Left forelimb (tissue), 1 donor: Measurements from ENCODE around the gene EPB41L4B.
"Not testable (repeated sequence)": the region's sequence is repeated elsewhere in the genome, so short reads cannot be mapped to it uniquely, and the experiment has no call there.

Experiments used
- DNase-seq: peaks from one replicate; pipeline ENCODE4 v3.0.0-alpha.2; 2018; ENCODE audit warnings: low spot score

EPB41L4B gene

DNA sequence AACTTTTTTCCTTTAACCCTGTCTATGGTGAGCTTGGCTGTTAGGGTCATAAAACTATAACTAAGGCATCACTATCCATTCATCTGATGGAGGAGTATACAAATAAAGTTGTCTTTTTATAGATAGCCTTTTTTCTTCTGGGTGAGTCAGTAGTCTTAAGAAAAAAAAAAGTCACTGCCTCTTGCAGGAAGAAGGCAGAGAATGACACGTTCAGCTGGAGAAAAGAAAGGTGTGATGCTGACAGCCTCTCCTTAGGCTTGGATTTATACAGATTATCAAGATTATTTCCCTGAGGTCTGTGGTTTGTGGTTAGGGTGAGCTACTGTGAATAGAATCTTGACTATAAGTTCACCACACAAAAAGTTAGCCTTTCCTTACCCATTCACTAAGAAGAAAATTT, 23.0 kb downstream of the EPB41L4B start:
- no peak for DNase-seq

DNA sequence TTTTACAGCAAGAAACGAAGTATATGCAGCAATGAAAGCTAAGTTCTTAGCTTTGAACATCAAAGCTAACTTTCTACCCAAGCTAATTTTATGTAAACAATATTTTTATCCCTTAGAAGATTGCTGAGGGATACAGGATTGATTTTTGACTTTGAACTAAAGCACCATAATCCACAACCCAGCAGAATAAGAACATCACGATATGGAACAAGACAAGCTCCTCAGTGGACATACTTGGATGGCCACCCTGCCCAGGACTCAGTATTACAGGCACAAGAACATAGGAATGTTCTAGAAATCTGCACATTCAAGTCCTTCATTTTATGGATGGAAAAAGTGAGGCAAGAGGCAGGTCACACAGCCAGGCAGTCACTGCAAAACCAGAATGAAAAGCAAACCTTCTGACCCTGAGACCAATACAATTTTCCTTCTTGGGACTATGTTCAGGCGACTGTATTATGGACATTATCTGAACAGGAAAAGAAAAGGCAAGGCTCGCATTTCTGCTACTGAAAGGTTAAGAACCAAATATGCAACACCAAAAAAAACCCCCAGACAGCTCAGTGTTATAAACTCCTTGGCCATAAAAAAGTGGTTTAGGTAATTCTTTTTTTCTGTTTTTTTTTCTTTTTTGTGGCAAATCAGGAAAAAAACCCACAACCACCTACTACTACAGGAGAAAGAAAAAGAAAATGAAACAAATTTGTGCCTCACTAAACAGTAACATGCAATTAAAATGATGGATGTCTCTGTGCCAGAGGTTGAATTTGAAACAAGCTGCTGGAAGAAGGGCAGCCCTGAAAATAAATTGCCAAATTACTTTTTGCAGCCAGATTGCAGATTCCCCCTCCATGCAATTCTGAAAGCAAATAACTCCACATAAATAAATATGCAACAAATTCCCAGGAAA, 25.4 kb downstream of the EPB41L4B start:
- no peak for DNase-seq

DNA sequence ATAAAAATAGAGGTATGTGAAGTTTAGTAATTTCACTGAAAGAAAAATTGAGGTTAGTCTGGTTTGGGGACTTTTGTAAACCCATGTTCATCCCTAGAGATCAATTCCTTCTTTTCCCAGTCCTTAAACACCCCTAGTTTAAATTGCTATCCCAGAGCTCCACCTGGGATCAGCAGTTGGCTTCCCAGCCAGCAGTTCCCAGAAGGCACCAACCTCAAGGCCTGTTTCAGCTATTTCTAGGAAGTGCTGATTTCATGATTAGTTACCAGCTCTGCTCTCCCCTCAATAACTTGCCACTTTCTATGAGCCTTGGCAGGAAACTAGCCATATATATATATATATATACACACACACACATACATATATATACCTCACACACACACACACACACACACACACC, 30.5 kb downstream of the EPB41L4B start:
- DNase-seq, result no peak

DNA sequence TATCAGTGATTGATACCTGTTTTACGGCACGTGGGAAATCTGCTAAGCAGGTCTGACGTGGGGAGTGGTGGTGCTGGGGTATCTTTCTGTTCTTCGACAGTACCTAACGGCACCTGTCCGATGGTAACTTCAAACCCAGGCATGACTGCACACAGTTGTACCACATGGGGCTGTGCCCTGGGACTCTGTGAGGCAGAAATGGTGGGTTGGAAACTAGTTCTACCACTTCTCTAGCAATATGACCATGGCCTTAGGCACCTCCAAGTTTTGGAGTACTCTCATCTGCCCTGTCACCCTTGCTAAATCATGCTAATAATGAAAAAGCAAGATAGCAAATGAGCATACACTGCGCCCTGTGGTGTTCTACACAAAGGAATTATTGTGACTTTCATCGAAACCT, 30.9 kb downstream of the EPB41L4B start:
- no peak for DNase-seq

DNA sequence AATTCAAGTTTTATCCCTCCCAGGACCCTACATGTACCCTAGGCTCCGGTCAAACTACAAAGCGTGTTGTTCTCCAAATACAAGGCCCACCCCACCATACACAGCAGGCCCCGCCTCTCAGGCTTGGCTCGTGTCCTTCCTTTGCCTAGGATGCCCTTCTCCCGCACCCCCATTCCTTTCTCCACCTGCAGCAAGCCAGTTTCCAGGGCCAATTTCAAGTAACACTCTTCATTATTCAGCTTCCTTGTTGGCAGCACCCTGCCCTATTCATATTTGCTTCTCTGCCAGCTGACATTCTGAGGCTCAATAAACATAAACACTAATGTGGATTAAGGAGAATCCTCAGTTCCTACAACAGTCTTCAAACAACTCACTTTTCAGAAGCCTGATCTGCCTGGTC, 31.7 kb downstream of the EPB41L4B start:
- DNase-seq, result no peak

DNA sequence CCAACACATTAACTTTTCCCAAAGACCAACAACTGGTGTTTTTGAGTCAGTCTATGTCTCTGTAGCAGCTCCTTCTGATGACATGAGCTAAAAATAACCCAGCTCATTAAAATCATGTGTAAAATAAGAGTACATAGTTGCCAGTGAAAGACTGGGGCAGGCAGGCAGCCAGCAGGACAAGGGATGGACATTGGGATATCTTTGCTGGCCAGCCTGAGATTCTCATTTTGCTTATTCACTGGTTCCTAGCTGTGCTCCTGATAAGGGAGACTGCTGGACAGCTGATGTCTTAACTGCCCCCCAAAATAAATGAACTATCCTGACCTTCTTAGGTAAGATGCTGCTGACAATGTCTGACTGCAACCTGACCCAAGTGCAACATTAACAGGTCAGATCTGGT, 33.9 kb downstream of the EPB41L4B start:
- no peak for DNase-seq

DNA sequence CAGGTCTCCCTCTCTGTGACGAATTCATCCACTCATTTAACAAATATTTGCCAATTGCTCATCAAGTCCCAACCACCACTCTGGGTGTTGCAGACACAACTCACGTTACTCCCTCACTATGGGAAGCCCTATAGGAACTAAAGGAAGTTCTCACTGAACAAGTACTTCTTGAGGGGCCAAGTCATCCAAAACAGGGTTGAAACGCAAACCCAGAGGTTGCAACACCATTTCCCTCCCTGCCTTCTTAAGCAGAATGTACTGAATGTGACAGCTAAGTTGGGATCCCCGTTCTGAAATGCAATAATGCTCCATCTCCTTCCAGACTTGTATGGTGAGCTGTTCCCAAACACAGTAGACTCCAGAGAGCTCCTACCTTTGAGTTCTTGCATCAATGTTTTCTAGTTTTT, 34.3 kb downstream of the EPB41L4B start:
- DNase-seq, result no peak

DNA sequence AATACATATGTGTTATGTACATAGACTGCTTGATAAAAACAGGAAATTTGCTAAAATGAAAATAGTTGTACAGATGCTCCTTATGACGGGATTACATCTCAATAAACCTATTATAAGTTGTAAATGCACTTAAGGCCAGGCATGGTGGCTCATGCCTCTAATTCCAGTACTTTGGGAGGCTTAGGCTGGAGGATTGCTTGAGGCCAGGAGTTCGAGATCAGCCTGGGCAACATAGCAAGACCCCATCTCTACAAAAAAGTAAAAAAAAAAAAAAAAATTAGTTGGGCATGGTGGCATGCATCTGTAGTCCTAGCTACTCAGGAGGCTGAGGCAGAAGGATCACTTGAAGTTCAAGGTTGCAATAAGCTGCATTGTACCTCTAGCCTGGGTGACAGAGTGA, 37.2 kb downstream of the EPB41L4B start:
- not testable (repeated sequence) for DNase-seq

DNA sequence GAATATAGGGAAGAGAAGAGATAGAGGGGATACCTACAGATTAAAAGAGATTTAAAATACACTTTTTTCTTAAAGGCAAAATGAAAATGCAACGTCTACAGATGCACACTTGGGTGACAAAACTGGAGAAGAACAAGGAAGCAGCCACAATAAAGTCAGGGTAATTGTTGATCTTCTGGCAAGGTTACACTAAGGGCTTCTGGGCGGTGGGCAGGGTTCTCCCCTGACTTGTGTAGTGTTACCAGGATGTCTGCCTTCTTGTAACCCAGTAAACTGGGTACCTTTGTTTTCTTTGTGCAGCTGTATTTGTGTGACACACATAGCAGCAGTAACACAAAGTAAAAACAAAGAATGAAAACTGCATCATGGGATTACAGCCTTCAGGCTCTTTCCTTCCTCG, 37.8 kb downstream of the EPB41L4B start:
- no peak for DNase-seq

DNA sequence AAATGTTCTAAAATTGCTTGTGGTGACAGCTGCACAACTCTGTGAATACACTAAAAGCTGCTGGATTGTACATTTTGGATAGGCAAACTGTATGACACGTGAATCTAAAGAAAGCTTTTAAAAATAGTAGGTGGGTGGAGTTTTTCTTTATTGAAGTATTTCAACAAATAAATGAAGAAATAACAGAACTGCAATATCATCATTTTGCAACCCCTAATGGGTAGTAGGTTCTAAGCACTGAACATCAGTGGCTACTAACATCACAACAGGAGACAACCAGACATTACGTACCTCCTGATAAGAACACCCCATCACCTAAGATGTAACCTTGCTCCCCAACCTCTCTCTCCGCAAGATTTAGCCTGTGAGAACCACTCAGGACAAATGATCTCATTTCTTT, 38.6 kb downstream of the EPB41L4B start:
- no peak for DNase-seq

DNA sequence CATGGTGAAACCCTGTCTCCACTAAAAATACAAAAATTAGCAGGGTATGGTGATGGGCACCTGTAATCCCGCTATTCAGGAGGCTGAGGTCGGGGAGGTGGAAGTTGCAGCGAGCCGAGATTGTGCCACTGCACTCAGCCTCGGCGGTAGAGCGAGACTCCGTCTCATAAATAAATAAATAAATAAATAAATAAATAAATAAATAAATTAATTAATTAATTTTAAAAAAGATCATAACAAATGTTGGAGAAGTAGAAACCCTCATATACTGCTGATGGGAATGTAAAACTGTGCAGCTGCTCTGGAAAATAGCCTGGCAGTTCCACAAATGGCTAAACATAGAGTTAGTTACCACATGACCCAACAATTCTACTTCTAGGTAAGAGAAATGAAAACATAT, 39.3 kb downstream of the EPB41L4B start:
- no peak for DNase-seq

DNA sequence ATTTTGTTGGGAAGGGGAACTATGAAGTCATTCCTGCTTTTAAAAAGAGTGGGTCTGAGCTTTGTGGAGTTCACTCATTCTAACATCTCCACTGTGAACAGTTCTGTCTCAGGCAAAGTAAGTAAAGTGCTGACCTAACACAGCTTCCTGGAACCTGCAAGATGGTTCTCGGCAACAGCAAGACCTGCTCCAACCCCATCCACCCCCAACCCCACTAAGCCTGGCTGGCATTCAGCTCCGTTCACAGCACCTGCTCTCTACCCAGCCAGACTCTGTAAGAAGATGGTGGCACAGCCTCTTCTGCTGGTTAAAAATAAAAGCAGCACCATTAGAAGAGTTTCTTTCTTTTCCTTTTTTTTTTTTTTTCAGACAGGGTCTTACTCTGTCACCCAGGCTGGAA, 42.0 kb downstream of the EPB41L4B start:
- DNase-seq, result no peak

DNA sequence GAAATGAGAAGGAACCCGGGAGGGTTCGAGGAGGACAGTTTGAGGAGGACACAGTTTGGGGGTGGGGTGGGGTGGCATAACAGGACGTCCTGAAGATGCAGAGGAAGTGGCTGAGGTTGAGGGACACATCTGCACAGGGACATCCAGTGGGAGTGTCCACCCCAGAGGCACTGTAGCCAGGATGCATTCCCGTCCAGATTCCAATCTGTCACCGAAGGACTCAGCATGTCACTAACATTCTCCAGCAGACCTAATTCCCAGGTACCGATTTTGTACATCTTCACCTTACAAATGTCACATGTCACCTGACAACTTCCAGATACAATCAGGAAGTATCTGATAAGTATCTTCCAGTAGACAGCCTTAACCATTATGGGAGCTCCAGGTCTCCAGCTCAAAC, 42.6 kb downstream of the EPB41L4B start:
- DNase-seq, result no peak

DNA sequence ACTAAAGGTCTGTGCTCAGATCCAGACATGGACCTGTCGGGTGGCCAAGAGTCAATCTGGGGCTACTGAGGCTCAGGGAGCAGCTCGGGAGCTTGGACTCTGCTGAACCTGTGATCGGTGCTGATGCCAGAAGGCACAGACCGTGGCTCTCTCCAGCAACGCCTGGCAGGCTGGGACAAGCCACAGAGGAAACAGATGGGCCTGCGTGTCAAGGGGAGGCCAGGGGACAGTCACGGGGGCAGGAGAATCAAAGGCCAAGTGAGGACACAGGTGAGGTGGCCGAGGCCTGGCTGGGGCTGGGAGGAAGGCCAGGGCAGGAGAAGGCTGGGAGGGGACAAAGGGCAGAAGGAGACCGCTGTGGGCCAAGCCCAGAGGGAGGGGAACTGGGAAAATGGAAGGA, 43.4 kb downstream of the EPB41L4B start:
- no peak for DNase-seq

DNA sequence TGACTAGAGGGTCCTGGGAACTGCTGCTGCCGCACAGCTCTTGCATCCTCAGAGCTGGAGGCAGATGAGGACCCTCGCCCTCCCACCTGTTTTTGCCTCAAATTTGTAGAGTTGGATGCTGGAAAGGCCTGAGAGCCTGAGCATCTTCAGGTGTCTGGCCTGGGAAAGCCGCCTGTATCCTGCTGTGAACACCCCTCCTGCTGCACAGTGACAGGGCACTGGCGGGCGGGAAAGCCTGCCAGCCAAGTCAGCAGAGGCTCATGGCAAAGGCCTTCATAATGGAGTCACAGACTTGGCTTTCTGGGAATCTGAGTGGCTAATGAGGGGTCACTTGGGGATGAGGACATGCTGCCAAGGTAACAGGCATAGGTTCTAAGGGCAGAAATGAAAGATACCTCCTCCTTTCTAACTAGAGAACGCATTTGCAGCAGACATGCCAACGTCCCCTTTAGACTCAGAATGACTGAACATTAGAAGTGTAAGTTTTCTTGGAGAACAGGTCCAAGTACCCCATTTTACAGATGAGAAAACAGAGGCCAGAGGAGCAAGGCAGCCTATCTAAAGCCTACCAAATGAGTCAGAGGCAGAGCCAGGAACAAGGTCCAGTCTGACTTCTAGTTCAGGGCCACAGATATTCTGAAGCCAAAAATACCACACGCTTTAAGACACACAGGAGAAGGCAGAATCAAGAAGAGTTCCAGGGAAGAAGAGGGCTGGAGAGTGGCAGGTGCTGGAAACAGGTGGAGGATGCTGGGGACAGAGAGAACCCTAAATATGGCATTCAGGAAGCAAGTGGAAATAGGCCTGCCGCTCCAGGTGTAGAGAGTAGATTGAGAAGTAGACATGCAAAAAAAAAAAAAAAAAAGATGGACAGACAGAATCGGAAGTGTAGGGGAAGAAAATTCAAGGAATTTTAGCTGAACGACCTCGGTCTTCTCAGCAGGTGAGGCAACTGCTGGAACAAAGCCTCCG, 44.1 kb downstream of the EPB41L4B start:
- no peak for DNase-seq

DNA sequence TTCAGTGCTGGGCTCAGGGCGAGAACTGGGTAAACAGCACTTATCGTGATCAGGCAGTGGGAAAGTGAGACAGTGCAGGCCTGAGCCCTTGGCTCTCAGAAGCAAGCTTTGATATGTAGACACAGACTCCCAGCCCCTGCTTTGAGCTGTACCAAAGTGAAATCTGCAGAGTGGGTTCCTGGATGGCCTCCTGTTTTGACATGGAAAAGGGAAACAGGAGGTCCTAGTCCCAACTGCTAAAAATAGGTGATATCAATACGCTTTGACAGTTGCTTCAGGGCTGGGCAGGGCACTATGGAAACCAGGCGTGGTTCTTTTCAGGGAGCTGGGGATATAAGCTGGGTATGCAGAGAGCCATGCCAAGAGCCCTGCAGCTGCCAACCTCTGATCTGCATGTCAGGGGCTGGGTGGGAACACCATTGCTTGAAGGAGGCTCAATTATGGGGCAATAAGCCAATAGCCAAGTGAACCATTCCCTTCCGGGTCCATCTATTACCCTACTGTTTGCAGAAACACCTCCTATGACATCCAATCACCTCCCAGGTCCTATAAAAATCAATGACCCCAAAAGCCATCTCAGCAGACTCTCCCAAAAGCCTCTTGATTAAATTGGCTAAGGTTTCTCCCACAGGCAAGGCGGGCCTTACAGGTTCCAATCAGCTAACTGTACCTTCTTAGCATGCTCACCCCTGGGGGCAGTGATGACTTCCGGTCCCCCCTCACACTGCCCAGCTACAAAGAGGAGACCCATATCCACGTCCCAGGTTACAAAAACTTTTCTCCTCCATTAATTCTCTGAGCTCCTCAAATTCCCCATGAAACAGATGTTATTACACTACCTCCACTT, 45.8 kb downstream of the EPB41L4B start:
- no peak for DNase-seq

DNA sequence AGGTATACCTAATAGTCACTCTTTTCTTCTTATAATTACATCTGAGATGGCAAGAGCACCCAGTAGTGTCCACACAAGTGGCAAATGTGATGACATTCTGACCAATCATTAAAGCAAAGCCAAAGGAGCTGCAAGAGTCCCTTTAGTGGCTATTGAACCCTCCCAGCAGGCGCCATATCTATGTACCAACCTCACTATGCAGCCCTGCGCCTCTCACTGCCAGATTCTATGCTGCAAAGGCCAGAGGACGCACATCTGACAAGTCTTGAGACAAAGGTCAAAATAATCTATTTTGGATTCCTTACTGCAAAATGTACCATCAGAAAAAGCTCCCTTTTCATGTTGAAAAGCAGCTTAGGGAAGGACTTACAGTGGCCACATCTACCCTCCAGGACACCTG, 47.0 kb downstream of the EPB41L4B start:
- DNase-seq, result no peak

DNA sequence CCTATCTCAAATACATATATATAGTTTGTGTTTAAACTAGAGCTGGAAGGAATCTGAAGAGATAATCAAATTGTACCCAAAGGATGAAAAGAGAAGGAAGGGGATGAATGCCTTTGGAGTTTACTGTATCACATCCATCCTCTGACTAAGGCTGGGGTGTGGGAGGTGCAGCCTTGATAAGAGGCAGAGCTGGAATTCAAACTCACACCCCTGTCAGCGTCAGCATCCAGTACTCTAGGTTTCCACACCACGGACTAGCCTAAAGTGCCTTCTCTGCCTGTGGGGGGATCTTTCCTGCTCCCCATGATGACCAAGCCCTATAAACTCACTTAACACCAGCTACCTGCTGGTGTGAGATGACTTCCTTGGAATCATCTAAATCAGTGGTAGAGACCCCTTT, 48.1 kb downstream of the EPB41L4B start:
- no peak for DNase-seq

DNA sequence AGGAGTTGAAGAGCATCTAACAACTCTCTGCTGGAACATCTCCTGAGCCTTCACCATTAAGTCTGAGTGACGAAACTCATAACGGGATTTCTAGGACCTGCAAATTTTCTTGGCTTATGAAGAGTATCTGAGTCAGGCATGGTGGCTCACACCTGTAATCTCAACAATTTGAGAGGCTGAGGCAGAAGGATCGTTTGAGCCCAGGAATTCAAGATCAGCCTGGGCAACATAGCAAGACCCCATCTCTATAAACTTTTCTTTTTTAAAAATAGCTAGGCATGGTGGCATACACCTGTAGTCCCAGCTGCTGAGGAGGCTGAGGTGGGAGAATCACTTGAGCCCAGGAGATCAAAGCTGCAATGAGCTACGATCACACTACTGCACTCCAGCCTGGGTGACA, 48.8 kb downstream of the EPB41L4B start:
- DNase-seq, result no peak

DNA sequence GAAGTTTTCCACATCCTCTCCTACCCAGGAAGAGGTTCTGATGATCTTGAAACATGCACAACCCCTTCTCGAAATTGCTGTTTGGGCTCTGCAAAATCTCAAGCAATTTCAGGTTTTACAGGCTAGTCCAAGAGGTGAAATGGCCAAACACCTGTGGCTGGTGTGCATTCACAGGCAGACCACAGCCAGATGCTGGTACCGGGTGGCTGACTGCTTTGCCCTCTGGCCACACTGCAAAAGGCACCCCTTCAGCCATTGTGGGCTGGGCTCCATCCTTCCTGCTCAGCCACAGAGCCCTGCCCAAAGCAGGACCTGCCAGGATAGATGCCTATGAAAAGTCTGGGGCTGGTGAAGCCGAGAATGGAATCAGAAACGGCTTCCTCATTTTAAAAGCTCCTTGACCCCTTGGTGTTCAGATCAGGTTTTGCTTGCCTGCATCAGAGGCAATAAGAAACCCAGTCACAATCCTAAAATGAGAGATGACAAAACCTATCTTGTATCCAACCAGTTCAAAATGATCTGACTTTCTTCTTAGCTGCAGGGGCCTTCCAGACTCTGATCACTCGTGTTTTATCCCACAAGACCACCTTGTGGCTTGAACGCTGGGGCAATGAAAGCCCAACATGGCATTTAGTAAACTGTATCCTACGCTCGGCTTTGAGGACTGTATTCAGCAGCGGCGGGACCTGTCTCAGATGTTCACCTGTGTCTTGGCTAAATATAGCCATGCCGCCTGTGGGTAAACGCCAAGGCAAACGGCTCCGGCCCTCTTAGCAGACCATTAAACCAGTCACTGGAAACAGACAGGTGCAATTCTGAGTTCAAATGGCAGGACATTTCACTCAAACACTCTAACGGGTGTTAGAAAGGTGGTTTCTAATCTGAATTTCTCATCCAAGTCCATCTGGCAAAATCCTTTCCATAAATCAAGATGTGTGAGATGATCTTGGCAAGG, 49.6 kb downstream of the EPB41L4B start:
- DNase-seq, result no peak

DNA sequence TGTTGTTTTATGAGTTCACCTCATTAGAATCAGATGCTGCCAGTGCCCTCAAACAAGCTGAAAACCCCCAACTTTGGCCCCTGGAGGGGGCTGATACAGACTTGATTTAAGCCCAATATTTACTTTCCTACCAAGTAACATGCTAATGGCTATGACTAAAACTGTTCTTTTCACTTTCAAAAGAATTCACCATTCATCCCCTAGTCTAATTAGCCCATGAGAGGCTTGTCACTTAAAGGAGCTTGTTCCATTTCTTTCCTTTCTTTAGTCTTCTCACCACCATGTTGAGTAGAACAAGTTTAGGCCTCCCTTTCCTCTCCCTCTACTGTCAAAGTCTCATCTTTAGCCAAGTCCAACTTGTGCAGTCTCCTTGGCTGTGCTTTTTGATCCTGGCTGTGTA, 50.4 kb downstream of the EPB41L4B start:
- DNase-seq, result no peak
